Psoas muscle (tissue), 8 donors: Measurements from ENCODE around the gene MAN2A1. TPM values are rescaled to one million over a fixed set of nuclear protein-coding genes. Genes with fewer than 3 reads are reported as not detected.

Source experiments
- ATAC-seq, 4 donors: fragments of 200-7000 bp; cut with Tn5 transposase; one replicate each; pipeline ENCODE4 v1.9.1; 2020; ENCODE audit warnings: moderate library complexity in 3 of 4, mild to moderate bottlenecking in 2 of 4
- DNase-seq, 2 donors: peaks; one replicate each; pipeline ENCODE4 v3.0.0-alpha.2; 2020
- H3K27ac ChIP-seq: fragments of 200-600 bp; one replicate; pipeline ENCODE4 v1.8.0; 2022
- H3K27me3 ChIP-seq, 3 donors: fragments of 200-600 bp in 1 of 3; one replicate each; pipeline versions ENCODE4 v1.6.1 to v1.8.0; 2013 to 2022; ENCODE audit warnings: low read length in 2 of 3, mild to moderate bottlenecking in 2 of 3, moderate library complexity in 1 of 3; ENCODE audit not compliant: insufficient read depth in 3 of 3
- H3K36me3 ChIP-seq, 2 donors: fragments of 200-600 bp in 1 of 2; one replicate each; pipeline versions ENCODE4 v1.6.1 to v1.8.0; 2013 to 2022; ENCODE audit warnings: low read depth in 1 of 2, mild to moderate bottlenecking in 1 of 2, moderate library complexity in 1 of 2; ENCODE audit not compliant: insufficient read depth in 1 of 2
- H3K4me1 ChIP-seq: fragments of 200-600 bp; one replicate; pipeline ENCODE4 v1.8.0; 2022
- H3K4me3 ChIP-seq: fragments of 200-600 bp; one replicate; pipeline ENCODE4 v1.8.0; 2022; ENCODE audit warnings: mild to moderate bottlenecking
- H3K9me3 ChIP-seq: fragments of 200-600 bp; one replicate; pipeline ENCODE4 v1.8.0; 2022
- WGBS, 3 donors: extraction: QIAGEN DNeasy Blood & Tissue Kit; methylation state at CpG; one replicate each; pipeline versions ENCODE4 v1.1.6 to v1.1.7; 2013; 5-methylcytosine and 5-hydroxymethylcytosine counted together
- intact Hi-C, 2 donors: fragments of 100-400 bp; cut with DNase I; formaldehyde crosslinking; loops; one replicate each; pipeline versions ENCODE4 v1.11.0 to v1.14.2; 2022
- polyA plus RNA-seq, 3 donors: library from polyadenylated mRNA; stranded (reverse); fragments of 200-250 nt; gene quantifications; one replicate each; pipeline ENCODE4 v1.2.3, GENCODE V29; 2013
- total RNA-seq, 4 donors: library from RNA; stranded (reverse); fragmentation: NEBNext Ultra II Directional in 2 of 4; extraction: Animal tissue kit (Norgen Biotek cat#: 25700) in 2 of 4; gene quantifications; one replicate each; pipeline versions ENCODE4 v1.2.1 to v1.2.4, GENCODE V29; 2021 to 2023
- TF ChIP-seq, protein P1 (sequence below): fragments of 200-600 bp; IDR thresholded peaks from one replicate; pipeline ENCODE4 v1.8.0; 2022; ENCODE audit warnings: antibody characterized with exemption
- donor health status: healthy with polysubstance abuse.
- donor health status: DM: no; HTN: no; CAD: no; lungs with moderate emphysema.
- donor health status: Bipolar disorder and iron deficiency.
- donor health status: healthy.
- donor health status: DM: yes; HTN: yes; CAD: no.
- donor health status: DM: no; HTN: no; CAD: no.
- donor health status: DM: no; HTN: no; CAD: no.
- donor health status: DM: yes; HTN: yes; CAD: no.

The MAN2A1 gene
- total and polyA plus RNA-seq, 7 donors: 4.2 to 18.3 (median 12.8) TPM

DNA sequence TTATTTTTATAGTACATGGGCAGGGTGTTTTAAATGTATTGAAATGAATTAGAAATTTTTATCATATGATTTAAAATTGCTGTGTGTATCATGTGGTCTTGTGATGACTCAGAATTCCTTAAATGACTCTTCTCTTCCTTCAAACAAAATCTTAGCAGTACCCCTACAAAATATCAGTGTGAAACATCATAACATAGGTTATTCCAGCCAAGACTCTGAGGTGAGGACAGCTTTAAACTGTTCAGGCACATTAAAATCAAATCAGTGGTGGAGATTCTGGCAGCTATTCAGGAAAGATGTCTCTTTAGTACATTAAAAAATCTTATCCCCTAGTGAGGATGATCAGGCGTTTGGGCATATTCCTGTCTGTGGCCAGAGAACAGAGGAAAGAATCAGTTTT, 174.0 kb downstream of the MAN2A1 start:
- H3K36me3 ChIP-seq: peaks cover 9 to 81% of the 10 kb centered on the region in 2 donors
- WGBS, 3 donors: 58 to 81% (median 61%) methylated on average over 1 of the region's 1 CpG

DNA sequence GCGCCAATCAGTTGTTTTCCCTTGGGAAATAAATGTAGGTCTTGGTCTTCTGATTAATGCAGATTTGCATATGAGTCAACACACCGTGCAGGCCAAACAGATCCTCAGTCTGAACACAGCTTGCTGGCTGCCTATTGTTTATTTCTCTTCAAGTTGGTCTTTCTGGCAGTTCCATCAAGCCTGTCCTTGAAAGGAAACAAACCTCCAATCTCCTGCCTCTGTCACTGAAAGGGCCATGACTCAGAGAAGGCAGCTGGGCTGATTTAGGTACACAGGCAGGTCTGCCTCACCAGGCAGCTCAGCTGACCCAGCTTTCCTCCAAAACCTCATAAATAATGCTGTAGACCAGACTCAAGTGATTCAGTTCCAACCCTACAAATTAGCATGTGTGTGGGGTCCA, 175.9 kb downstream of the MAN2A1 start:
- no peaks in the 10 kb centered on the region for H3K9me3 ChIP-seq
- TF ChIP-seq, protein P1, sequence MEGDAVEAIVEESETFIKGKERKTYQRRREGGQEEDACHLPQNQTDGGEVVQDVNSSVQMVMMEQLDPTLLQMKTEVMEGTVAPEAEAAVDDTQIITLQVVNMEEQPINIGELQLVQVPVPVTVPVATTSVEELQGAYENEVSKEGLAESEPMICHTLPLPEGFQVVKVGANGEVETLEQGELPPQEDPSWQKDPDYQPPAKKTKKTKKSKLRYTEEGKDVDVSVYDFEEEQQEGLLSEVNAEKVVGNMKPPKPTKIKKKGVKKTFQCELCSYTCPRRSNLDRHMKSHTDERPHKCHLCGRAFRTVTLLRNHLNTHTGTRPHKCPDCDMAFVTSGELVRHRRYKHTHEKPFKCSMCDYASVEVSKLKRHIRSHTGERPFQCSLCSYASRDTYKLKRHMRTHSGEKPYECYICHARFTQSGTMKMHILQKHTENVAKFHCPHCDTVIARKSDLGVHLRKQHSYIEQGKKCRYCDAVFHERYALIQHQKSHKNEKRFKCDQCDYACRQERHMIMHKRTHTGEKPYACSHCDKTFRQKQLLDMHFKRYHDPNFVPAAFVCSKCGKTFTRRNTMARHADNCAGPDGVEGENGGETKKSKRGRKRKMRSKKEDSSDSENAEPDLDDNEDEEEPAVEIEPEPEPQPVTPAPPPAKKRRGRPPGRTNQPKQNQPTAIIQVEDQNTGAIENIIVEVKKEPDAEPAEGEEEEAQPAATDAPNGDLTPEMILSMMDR: no peak
- ATAC-seq: peak in 1 of 4 donors; percentile 8
- H3K36me3 ChIP-seq: peaks cover 11 to 65% of the 10 kb centered on the region in 2 donors
- no peaks in the 10 kb centered on the region for H3K27me3 ChIP-seq
- WGBS, 3 donors: 65 to 77% (median 75%) methylated on average over 2 of the region's 2 CpGs
- no peak overlapping the region for H3K4me3 ChIP-seq
- no peak overlapping the region for H3K27ac ChIP-seq
- H3K4me1 ChIP-seq: no peaks in the 10 kb centered on the region
- no peak for DNase-seq
- intact Hi-C loops: no loop called here

More for the DNA sequence above, 174.0 kb downstream of the MAN2A1 start:
- Histone ChIP-seq H3K4me3 (no peak overlapping the region), H3K4me1 (no peaks in the 10 kb centered on the region), H3K27me3 (no peaks in the 10 kb centered on the region), H3K9me3 (no peaks in the 10 kb centered on the region), H3K27ac (no peak overlapping the region)
- TF ChIP-seq, protein P1: no peak
- ATAC-seq (no peak), DNase-seq (no peak)
- intact Hi-C loops: no loop called here

DNA sequence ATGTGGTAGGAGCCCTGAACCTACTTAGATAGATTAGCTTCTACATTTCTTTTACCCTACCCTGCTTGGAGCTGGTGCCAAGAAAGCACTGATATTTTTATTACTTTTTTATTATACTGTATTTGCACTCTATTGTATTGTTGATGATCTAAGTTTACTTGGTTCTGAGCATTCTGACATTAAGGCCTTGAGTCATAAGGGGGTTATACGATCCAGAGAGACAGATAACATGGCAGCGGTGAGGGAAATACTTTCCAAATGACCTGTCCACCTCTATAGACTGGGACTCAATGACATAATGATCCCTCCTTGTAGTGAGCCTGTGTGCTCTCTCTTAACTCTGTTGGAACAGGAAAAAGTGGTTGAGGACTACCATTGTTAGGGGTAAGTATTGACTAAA, 176.3 kb downstream of the MAN2A1 start:
- Histone ChIP-seq H3K4me3 (no peak overlapping the region), H3K36me3 (peaks cover 11 to 62% of the 10 kb centered on the region in 2 donors), H3K9me3 (no peaks in the 10 kb centered on the region), H3K27ac (no peak overlapping the region), H3K4me1 (no peaks in the 10 kb centered on the region), H3K27me3 (no peaks in the 10 kb centered on the region)
- intact Hi-C loops: no loop called here
- ATAC-seq: peak in 2 of 4 donors; percentile 34 to 40
- TF ChIP-seq, protein P1: no peak
- 54 to 80% (median 75%) methylated on average over 2 of the region's 2 CpGs for WGBS, 3 donors
- no peak for DNase-seq

DNA sequence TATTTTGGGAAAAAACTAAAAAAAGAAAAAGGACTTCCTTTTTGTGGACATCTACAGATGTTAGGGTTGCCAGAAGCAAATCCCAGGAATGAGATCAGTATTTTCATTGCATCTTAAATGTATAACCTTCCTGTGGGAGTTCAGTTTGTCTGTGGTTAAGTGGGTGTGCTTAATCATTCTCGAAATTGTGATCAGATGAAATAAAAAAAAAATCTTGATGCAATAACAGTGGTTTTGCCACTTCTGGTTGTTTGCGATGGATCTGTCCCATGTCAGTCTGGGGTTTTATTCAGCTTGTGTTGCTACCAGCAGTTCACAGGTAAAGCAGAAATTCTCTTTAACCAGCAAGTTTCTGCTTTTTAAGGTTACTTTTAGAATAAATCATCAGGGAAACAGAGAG, 179.0 kb downstream of the MAN2A1 start:
- Histone ChIP-seq H3K4me1 (no peaks in the 10 kb centered on the region), H3K27me3 (no peaks in the 10 kb centered on the region), H3K36me3 (peaks cover 11 to 37% of the 10 kb centered on the region in 2 donors), H3K27ac (no peak overlapping the region), H3K9me3 (no peaks in the 10 kb centered on the region), H3K4me3 (no peak overlapping the region)
- DNase-seq: no peak
- no peak for ATAC-seq
- WGBS, 3 donors: 72 to 78% (median 78%) methylated on average over 2 of the region's 2 CpGs
- TF ChIP-seq, protein P1: no peak
- intact Hi-C loops: no loop called here

DNA sequence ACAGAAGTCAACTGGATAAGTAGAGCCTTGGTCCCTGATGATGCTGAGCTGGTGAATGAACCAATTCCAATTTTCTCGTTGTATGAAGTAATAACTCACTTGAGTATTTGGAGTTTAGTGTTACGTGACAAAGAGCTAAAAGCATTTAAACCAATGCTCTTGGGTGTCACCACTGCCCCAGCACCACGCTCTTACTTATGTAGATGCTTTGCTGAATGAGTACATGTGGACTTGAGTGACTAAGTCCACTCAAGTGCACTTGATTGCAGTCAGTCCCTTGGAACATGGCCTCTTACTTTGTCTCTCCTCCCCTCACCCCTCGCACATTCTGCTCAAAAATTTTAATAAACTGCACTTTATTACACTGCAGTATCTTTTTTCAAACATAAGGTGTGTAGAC, 184.0 kb downstream of the MAN2A1 start:
- Histone ChIP-seq H3K4me3 (no peak overlapping the region), H3K36me3 (peaks cover 0 to 3% of the 10 kb centered on the region in 2 donors), H3K27me3 (no peaks in the 10 kb centered on the region), H3K4me1 (no peaks in the 10 kb centered on the region), H3K9me3 (no peaks in the 10 kb centered on the region), H3K27ac (no peak overlapping the region)
- WGBS, 3 donors: 87 to 90% (median 89%) methylated on average over 4 of the region's 4 CpGs
- no peak for DNase-seq
- ATAC-seq: no peak
- intact Hi-C loops: no loop called here
- TF ChIP-seq, protein P1: no peak
